K562 (cell line): ENCODE measurements around the gene ACP5. TPM values are rescaled to one million over a fixed set of nuclear protein-coding genes. Genes with fewer than 3 reads are reported as not detected.
A peak's percentile ranks its signal among the peaks of the same experiment; 100 is the strongest.

Experiments
- AFF4 ChIP-seq: sonication (generic); formaldehyde crosslinking; IDR thresholded peaks from 2 replicates; pipeline ENCODE4 v1.8.0; 2023; ENCODE audit warnings: mild to moderate bottlenecking, missing genetic modification reagents
- ARID1B ChIP-seq: fragments of 450-650 bp; IDR thresholded peaks from 2 replicates; pipeline ENCODE4 v1.6.1; 2016; ENCODE audit warnings: antibody characterized with exemption, mild to moderate bottlenecking, inconsistent platforms
- CSDE1 ChIP-seq, 2 experiments: fragments of 450-650 bp; IDR thresholded peaks; 2 replicates each; pipeline ENCODE4 v1.6.1; 2016; ENCODE audit warnings: mild to moderate bottlenecking in 1 of 2
- E2F8 ChIP-seq: fragments of 450-650 bp; IDR thresholded peaks from 2 replicates; pipeline ENCODE4 v1.7.1; 2018; ENCODE audit warnings: mild to moderate bottlenecking, low read depth; ENCODE audit not compliant: partially characterized antibody
- EZH2 ChIP-seq: IDR thresholded peaks from 2 replicates; pipeline ENCODE4 v1.6.1; 2012; ENCODE audit warnings: low read depth, mild to moderate bottlenecking, inconsistent platforms, low read length, borderline replicate concordance
- KDM1A ChIP-seq, 2 experiments: fragments of 450-650 bp; IDR thresholded peaks; 2 replicates each; pipeline ENCODE4 v1.6.1; 2016; ENCODE audit warnings: mild to moderate bottlenecking in 2 of 2
- KLF6 ChIP-seq: fragments of 250-450 bp; sonication (Bioruptor Pico); IDR thresholded peaks from 2 replicates; pipeline ENCODE4 v1.4.0; 2020; ENCODE audit warnings: mild to moderate bottlenecking, moderate library complexity, borderline replicate concordance
- PTBP1 ChIP-seq: fragments of 200-400 bp; formaldehyde crosslinking; IDR thresholded peaks from 2 replicates; pipeline ENCODE4 v1.6.1; 2017; ENCODE audit warnings: low read depth, low read length
- SMARCA5 ChIP-seq: fragments of 450-650 bp; IDR thresholded peaks from 2 replicates; pipeline ENCODE4 v1.6.1; 2016
- SRSF7 ChIP-seq: fragments of 200-400 bp; formaldehyde crosslinking; optimal IDR thresholded peaks from 2 replicates; pipeline ENCODE3; 2017; ENCODE audit warnings: mild to moderate bottlenecking, low read depth, low read length
- STAT6 ChIP-seq: sonication (generic); formaldehyde crosslinking; IDR thresholded peaks from 2 replicates; pipeline ENCODE4 v1.8.1; 2023; ENCODE audit warnings: mild to moderate bottlenecking, missing genetic modification reagents
- TAF15 ChIP-seq: fragments of 200-400 bp; formaldehyde crosslinking; IDR thresholded peaks from 2 replicates; pipeline ENCODE4 v1.6.1; 2017; ENCODE audit warnings: mild to moderate bottlenecking, low read depth, low read length, moderate library complexity
- ZBTB12 ChIP-seq: fragments of 250-450 bp; sonication (Bioruptor Pico); IDR thresholded peaks from 2 replicates; pipeline ENCODE4 v1.4.0; 2020
- ZNF57 ChIP-seq: fragments of 450-650 bp; formaldehyde crosslinking; IDR thresholded peaks from 2 replicates; pipeline ENCODE4 v1.4.0; 2020; ENCODE audit warnings: mild to moderate bottlenecking, moderate library complexity
- polyA plus RNA-seq, 8 experiments: library from polyadenylated mRNA; depleted of rRNA in 4 of 8; stranded (reverse) in 5 of 8; unstranded in 3 of 8; fragments of >200 nt; fragmentation: Nextera tagmentation in 2 of 8; fragmentation: Illumina TruSeq in 1 of 8; extraction: Ambion mirVana in 2 of 8; extraction: Trizol in 1 of 8; gene quantifications; 2 replicates each; pipeline versions ENCODE4 v1.2.1 to v1.2.3, GENCODE V29; 2011 to 2014; ENCODE audit warnings: inconsistent platforms in 1 of 8, missing spikeins in 1 of 8
- total RNA-seq, 7 experiments: library from RNA; depleted of rRNA in 6 of 7; stranded (reverse); fragments of >200 nt in 6 of 7; fragmentation: Illumina TruSeq in 2 of 7; extraction: Trizol in 2 of 7; gene quantifications; 2 replicates each; pipeline versions ENCODE4 v1.2.1 to v1.2.3, GENCODE V29; 2011 to 2021; ENCODE audit warnings: low replicate concordance in 1 of 7
- TF ChIP-seq, protein P1 (sequence below): sonication (generic); formaldehyde crosslinking; IDR thresholded peaks from 2 replicates; pipeline ENCODE4 v1.8.0; 2022; ENCODE audit warnings: missing genetic modification reagents, mild to moderate bottlenecking, moderate library complexity, borderline replicate concordance

Gene ACP5
- total and polyA plus RNA-seq, 9 of the 15 experiments (the other 6 are each of a cell fraction or from before 2014, with no cell fraction given), result 0.06 to 1.1 (median 0.31) TPM; not detected in 1

GRCh38 chr19:11597202-11598102, 20.0 kb upstream of the ACP5 start, which contains the start of gene ZNF627 (continued):
- no peak for TF ChIP-seq SRSF7
- no peak for TF ChIP-seq PTBP1
- no peak for TF ChIP-seq EZH2
- TF ChIP-seq STAT6 (CRISPR knock-in tag), result no peak
- TF ChIP-seq CSDE1 (IDR thresholded peaks at IDR 0.05), result peak in 1 of 2 experiments; percentile 22; a peak in 1 of 4 replicates
- TF ChIP-seq ZBTB12 (CRISPR knock-in tag), result 0 out of 2 replicates have a peak, but pooled peaks have one; percentile 4
- TF ChIP-seq, protein P1, sequence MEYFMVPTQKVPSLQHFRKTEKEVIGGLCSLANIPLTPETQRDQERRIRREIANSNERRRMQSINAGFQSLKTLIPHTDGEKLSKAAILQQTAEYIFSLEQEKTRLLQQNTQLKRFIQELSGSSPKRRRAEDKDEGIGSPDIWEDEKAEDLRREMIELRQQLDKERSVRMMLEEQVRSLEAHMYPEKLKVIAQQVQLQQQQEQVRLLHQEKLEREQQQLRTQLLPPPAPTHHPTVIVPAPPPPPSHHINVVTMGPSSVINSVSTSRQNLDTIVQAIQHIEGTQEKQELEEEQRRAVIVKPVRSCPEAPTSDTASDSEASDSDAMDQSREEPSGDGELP, result peak; percentile 79
- TF ChIP-seq ARID1B, result no peak
- TF ChIP-seq KLF6 (CRISPR knock-in tag), result peak; percentile 66; the same call in 1 of the 2 replicates
- no peak for TF ChIP-seq E2F8
- no peak for TF ChIP-seq TAF15
- TF ChIP-seq AFF4 (CRISPR knock-in tag), result peak; percentile 93
- no peak for TF ChIP-seq SMARCA5
- 0 out of 2 replicates have a peak, but pooled peaks have one; percentile 61 for TF ChIP-seq ZNF57 (CRISPR knock-in tag)
- TF ChIP-seq KDM1A (IDR thresholded peaks at IDR 0.05), result no peak
